Raji (cell line): ENCODE measurements around the gene GNPAT.

Source experiments
- POLR2A ChIP-seq: IDR thresholded peaks from 2 replicates; pipeline ENCODE4 v1.6.1; 2011; ENCODE audit warnings: low read depth, low read length, control low read depth; ENCODE audit not compliant: insufficient read depth

The GNPAT gene

GRCh38 chr1:231207437-231207836 lies 33.6 kb upstream of the GNPAT start:
- no peak for TF ChIP-seq POLR2A

- no peak for TF ChIP-seq POLR2A
Measured at GRCh38 chr1:231208980-231209379, 32.0 kb upstream of the GNPAT start.

GRCh38 chr1:231209531-231209930 lies 31.5 kb upstream of the GNPAT start:
- no peak for TF ChIP-seq POLR2A

GRCh38 chr1:231210126-231210525 lies 30.9 kb upstream of the GNPAT start:
- TF ChIP-seq POLR2A: no peak

- no peak for TF ChIP-seq POLR2A
Measured at GRCh38 chr1:231211005-231211857, 29.8 kb upstream of the GNPAT start.

GRCh38 chr1:231213831-231214573 lies 27.0 kb upstream of the GNPAT start:
- no peak for TF ChIP-seq POLR2A

- TF ChIP-seq POLR2A: no peak
Measured at GRCh38 chr1:231214918-231215680, 25.9 kb upstream of the GNPAT start.

GRCh38 chr1:231215681-231216385 lies 25.2 kb upstream of the GNPAT start:
- TF ChIP-seq POLR2A: no peak

- no peak for TF ChIP-seq POLR2A
Measured at GRCh38 chr1:231216498-231216897, 24.5 kb upstream of the GNPAT start.

- TF ChIP-seq POLR2A: no peak
Measured at GRCh38 chr1:231217056-231217455, 24.0 kb upstream of the GNPAT start.

- no peak for TF ChIP-seq POLR2A
Measured at GRCh38 chr1:231218078-231218477, 22.9 kb upstream of the GNPAT start.

- no peak for TF ChIP-seq POLR2A
Measured at GRCh38 chr1:231219422-231220401, 21.3 kb upstream of the GNPAT start.

- no peak for TF ChIP-seq POLR2A
Measured at GRCh38 chr1:231220801-231221200, 20.2 kb upstream of the GNPAT start.

- TF ChIP-seq POLR2A: no peak
Measured at GRCh38 chr1:231226156-231226555, 14.9 kb upstream of the GNPAT start.

- TF ChIP-seq POLR2A: no peak
Measured at GRCh38 chr1:231231511-231231910, 9.5 kb upstream of the GNPAT start.
